GM18508 (cell line): ENCODE results near the gene FGGY.

Source experiments
- ATAC-seq: cut with Tn5 transposase; IDR thresholded peaks from one replicate; pipeline ENCODE4 v1.9.1; 2021; ENCODE audit warnings: moderate number of reproducible peaks; ENCODE audit not compliant: insufficient read depth, unreplicated experiment

Gene FGGY

DNA sequence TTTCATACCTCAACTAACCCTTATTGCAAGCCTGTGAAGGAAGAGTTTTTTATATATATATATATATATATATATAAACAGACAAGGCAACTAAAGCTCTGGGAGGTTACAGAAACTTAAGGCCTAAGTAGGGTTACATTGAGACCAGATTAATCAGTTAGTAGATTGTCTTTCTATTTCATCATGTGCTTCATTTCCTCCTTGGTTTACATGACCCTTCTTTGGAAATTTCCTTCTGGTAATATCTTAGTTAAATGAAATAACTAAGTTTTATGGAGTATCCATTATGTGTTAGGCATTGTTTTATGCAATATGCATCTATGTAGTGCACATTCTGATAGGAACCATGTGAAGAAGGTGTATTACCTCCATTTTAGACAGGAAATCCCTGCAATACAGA is 112.7 kb downstream of the FGGY start:
- no peak for ATAC-seq

DNA sequence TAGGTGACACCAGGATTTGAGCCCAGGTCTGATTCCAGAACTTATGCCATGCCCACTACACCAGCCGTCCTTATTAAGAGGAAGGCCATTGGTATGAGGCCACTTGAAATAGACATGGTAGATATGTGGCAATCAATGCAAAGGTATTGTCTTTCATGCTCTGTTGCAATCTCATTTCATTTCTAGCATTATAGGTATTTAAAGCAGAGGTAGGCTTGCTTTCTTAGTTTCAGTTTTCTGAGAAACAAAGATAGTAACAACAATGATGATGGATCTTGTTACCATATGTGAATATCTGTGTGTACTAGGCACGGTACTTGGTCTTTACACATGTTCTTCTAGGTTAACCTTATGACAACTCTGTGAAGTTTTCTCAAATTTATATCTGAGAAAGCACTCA is 113.1 kb downstream of the FGGY start:
- no peak for ATAC-seq

DNA sequence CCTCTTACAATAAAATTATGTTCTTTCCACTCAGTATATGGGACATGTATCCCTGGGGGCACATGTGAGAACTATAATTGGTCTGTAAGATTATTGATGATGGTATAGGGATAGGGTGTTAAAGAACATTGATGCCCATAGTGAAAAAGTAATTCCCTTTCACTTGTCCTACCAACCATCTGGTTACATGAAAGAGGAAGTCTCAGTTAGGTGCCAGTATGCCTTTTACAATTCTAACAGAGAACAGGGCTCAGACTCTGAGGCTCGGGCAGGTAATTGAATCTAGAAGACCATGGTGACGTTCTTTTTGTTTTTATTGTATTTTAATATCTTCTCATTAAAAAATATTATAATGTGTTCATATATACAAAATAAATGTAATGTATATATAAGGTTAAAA is 113.6 kb downstream of the FGGY start:
- no peak for ATAC-seq

DNA sequence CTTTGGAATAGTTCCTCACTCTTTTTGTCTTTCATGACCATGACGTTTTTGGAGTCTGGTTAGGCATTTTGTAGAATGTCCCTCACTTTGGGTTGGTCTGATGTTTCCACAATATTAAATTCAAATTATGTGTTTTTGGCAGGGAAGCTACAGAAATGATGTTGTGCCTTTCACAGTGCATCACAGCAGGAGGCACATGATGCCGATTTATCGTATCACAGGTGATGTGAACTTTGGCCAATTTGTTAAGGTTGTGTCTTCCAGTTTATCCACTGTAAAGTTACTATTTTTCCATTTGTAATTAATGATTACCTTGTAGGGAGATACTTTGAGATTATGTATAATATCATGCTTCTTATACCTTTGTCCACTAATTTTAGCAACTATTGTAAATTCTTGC is 114.3 kb downstream of the FGGY start:
- ATAC-seq, result no peak

DNA sequence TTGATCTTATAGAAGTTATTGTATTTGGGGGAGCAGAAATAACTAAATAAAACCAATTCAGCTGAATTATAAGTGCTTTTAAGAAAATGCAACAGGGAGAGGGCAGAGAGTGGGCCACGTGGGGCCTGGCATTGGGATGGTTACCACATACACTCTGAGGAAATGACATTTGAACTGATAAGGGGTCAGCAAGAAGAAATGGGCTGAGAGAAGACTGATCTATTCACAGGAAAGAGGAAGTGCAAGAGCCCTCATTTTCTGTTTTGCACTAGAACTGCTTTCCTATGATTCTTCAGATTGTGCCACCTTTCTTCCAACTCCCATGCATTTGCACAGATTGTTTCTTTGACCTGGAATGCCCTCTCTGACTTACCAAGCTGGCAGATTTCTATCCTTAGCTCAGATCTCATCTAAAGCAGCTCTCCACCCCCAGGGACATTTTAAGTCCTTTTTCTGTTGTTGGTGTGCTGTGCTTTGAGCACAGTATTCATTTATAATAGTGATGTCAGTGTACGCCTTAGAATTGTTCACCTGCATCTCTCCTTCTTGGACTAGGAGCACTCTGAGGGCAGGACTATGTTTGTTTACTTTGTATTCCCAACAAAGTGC is 115.9 kb downstream of the FGGY start:
- no peak for ATAC-seq

DNA sequence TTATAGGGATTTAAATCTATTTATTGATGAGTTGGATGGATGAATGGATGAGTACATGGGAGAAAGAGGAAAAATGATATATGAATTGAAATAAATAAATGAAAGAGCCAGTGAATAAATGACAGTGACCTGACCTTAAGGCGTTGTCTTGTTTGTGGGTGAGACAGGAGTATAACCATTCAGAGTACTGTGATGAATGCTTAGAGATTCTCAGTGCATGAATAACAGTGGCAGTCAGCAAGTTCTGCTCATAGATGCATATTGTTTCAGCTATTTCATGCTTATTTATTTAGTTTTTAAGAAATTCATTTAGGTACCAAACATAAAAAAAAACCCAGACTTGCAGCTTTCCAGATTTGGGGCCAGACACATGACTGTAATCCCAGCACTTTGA is 116.4 kb downstream of the FGGY start:
- no peak for ATAC-seq

DNA sequence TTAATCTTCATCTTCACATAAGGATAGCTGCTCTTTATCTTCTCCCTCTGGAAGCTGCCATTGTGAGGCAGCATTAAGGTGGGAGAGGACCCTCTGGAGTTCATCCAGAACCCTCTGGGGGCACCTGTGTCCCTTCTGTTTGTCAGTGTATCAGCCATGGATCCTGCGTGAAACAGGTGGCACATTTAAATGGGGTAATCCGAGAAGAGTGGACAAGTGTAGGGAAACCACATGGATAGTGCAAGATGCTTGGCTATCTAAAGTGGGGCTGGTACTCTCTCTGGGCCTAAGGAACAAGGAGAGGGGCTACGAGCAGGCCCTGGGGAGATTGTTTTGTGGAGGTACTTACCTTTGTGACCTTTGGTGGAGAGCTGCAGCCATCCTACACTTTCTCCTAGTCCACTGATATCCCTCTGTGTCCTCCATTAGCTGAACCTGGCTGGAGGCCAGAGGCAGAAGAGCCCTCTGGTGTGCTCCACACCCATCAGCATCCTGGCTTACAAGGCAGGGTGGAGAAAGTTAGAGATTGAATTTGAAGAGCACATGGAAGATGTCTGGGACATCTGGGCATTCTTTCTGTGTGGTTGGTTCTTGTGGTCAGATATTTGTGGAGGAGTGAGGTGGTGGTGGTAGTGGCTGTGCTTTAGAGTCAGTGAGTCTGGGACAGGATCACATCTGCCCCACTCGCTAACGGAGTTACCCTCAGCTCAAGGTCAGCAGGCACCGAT is 117.7 kb downstream of the FGGY start:
- ATAC-seq, result no peak

DNA sequence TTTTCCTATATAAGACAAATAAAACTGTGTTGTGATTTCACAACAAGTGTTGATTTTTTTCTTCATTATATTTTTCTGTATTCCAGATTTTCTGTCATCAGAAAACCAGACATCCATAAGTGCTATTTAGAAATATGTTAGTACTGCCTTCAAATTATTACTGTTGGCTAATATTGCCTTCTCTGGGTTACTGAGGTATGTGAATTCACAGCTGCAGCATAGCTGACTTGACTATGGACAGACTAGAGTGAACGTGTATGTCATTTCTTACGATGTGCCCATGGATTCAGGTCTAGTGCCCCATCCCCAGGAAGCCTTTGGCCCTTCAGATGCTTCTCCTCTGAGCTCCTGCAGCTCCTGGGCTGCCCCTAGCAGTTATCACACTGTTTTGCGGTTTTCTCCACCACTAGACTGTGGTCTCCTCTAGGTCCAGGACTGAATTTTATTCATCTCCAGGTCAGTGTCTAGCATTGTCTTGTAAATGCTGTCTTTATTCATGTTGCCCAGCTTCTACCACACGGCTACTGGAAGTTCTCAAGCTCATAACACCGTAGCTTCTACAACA is 118.5 kb downstream of the FGGY start:
- ATAC-seq, result no peak

DNA sequence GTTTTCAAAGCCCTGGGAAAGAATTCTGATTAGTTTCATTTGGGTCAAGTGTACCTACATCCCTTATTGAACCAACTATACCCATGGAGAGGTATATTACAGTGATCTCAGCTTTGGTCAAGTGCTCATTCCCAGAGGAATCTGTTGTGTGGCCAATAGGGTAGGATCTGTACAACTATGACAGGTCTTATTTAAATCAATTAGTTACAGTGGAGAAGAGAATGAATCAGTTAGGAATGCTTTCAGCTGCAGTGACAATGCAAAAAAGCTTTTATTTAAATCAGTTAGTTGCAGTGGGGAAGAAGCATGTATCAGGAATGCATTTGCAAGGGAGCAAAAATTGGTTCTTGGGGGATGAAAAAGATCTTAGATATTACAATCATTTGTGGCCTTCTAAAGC is 119.0 kb downstream of the FGGY start:
- ATAC-seq, result no peak

DNA sequence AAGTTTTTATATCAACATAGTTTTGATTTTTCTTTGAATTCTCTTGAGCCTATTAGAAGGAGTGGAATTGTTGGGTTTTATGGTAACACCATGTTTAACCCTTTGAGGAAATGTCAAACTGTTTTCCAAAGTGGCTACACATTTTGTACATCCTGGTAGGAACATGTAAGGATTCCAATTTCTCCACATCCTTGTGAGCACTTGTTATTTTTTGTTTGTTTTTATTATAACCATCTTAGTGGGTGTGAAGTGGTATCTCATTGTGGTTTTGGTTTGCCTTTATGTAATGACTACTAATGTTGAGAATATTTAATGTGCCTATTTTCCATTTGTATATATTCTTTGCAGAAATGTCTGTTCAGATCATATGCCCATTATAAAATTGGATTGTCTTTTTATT is 120.5 kb downstream of the FGGY start:
- ATAC-seq, result no peak

DNA sequence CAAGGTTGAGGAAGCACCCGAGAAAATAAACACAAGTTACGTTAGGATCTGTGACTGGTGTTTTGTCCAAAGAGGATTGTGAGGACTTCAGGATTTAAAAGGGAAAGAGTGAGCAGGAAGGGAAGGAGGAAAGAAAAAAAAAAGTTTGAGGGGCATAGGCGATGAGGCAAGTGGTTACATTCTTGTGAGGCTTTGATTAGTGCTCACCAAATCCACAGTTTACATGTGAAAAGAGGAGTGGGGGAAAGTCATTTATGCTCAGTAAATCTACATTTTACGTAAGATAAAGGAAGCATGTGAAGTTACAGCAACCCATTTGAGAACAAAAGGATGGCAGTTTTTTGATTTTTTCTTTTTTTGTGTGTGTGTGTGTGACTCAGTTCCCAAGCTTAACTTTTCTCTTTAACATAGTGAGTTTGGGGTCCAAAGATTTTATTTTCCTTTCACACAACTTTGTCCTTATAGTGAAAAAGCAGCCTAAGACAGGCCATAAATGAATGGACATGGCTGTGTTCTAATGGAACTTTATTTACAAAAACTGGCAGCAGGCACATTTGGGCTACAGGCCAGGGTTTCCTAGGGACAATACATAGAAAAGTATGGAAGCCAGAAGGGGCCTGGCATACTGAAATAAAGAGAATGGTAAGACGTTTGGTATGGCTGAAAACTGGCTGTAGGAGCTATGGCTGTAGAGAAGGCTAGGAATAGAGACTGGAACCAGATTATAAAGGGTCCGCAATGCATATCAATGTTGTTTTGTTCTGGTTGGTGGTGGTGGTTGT is 121.7 kb downstream of the FGGY start:
- no peak for ATAC-seq

DNA sequence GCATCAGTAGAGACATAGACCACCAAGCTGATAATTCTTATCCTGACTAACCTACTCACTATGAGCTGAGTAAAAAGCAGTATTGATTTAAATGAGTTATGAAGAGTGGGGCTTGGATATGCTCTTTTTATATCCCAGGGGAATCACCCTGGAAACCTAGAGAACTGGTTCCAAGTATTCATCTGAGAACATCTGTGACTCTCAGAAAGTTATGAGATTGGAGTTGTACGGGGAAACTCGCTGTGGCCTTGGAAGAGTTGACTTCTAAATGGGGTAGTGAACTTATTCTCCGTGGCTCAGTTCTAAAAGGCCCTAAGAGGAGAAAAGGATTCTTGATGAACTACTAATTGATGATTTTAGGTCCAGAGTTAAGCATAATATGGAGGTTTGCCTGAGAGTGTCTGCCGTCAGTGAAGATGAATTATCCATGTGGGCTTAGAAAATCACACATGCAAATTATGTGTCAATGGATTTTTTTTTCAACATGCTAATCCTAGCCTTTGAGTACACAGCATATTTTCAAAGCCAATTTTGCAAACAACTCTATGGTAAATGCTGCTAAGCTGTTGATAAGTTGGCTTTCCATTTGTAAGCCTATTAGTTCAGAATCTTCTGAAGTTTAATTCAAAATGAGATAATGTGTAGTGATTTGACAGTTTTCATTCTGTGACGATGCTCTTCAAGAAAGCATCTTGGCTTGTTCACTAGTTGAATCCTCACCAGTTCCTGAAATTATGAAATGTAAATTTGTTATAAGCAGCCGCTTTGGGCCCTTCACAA is 122.7 kb downstream of the FGGY start:
- no peak for ATAC-seq

DNA sequence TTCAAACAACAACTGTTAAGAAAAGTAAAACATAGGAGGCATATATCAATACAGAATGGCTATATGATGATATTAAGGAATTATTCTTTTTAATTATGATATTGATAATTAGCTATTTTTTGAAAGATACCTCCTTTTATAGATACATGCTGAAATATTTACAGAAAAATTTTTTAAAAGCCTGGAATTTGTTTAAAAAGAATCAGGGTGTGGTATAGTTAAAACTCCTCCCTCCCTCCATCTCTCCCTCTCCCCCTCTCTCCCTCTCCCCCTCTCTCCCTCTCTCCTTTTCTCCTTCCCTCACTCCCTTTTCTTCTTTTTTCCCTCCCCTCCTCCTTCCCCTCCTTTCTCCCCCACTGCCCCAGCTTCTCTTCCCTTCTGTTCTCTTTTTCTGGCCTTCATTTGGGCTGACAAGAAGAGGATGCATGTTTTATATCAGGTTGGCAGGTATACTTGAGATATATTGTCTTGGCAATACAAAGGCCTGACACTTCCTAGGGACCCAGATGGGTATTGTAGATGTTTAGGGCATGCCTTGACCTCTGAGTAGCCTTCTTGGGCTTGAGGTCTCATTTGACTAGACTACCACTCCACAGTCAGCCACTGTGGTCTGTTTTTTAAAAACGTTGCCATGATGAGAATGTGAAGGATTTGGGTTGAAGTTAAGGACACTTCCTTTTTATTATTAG is 124.5 kb downstream of the FGGY start:
- ATAC-seq, result no peak

DNA sequence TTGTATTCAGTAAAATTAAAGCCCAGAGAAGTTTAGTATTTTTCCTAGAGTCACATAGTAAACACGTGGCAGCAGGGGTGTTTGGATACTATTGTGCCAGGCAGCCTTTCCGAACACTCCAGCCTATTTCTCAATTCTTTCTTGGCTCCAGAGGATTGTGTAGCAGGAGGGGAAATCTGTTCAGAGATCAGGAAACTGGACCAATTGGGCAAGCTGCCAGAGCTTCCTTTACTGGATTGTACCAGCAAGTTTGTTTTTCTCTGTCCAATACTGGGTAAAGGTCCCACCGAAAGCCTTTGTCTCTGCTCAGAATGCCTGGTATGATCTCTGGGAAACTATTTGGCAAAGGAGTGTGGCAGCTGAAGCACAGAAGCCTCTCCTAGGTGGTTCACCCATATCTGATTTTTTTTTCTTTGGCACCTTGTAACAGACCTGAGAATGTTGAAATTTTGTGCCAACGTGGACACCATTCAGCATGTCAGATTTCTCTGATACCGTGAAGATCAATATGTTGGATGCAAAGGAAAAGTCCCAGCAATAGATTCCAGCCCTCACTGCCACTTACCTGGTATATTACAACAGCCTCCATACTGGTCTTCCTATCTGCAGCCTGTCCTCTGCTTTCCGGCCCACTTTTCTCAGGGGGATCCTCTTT is 126.2 kb downstream of the FGGY start:
- no peak for ATAC-seq

DNA sequence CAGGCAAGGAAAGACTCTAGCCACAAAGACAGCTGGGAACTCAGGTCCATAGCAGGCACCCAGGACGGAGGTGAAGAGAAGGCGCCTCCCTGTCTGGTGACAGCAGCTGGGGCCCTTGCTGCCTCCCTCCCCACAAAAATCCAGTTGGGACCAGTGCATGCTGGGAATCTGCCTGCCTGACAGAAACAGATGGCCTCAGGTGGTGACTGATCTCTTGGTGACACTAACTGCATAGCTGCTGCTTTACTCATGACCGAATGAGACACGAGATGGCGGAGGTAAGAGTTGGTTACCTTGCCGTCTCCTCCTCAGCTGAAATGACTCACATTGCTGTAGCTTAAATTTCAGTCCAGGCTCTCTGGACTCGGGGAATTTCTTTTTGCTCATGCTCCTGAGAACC is 130.3 kb downstream of the FGGY start:
- ATAC-seq, result no peak

DNA sequence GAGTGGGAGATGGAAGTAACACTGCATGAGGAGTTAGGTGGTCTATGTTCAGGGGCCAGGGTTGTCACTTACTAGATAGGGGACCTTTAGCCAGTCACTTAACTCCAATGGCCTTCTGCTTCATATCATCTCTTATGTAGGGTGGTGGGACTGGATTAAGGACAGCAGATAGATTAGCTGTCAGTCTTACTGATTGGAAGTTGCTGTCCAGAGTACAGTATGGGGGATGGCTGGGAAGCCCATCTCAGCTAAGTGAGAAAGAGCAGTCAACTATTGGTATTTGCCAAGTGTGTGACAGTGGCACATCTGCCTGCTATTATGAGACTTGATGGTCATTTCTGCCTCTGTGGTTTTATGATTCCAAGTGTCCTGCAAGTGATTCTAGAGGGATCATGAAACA is 130.9 kb downstream of the FGGY start:
- ATAC-seq, result no peak

DNA sequence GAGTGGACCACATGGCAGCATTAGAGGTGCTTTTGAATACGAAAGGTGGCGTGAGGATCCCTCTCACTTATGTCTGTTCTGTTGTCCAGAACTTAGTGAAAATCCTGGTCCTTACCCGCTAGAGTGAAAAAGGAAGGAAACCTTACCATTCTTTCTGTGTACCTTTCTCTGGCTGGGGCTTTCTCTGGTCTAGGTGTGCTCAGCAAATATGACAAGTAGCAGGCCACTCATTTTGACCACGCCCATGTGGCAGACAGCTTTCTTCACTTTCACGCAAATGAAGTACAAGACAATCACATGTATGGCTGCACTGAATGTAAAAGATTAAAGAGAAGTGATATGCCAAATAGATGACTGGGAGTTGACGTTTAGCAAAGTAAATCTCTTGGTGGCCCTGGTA is 131.9 kb downstream of the FGGY start:
- no peak for ATAC-seq

DNA sequence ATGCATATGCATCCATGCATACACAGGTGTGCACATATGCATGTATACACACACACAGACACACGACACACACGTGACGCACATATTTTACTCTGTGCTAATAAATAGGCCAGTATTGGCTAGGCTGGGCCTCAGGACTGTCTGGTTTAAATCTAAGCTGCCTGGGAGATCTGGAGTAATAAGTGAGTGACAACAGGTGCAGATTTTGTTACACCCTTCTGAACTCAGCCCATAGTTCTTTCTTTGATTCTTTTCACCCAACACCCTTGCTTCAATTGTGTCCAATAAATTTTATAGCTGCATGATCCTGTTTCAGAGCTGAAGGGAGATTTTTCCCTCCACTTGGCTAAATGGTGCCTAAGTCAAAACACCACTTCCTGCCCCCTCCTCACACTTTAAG is 132.8 kb downstream of the FGGY start:
- ATAC-seq, result no peak

DNA sequence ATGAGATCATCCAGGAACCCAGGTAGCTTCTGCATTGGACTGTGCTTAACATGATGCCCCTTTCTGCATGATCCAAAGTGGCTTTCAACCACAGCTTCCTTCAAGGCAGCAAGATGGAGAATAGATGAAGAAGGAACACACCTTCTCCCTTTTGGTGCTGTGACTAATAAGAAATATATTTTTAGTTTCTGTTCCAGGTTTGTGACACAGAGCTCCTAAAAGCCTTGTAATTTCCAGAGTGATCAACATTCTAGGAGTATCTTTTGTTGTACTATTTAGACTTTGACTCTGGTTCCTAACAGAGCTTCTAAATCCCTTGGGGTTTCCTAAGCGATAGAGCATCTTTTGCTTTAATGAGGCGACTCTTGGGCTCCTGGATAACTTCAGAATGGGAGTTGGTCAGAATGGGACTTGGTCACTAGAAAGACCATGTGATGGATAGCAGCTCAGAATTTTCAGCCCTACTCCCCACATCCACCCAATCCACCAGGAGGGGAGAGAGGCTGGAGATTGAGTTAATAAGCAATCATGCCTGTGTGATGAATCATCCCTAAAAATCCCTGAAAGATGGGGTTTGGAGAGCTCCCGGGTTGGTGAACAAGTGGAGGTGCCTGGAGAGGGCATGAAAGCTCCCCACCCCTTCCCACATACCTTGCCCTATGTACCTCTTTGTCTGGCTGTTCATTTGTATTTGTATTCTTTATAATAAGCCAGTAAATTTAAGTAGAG is 134.8 kb downstream of the FGGY start:
- no peak for ATAC-seq
